ENCODE measurements around the gene LOXL1.
"Not testable (repeated sequence)": the region's sequence is repeated elsewhere in the genome, so short reads cannot be mapped to it uniquely, and the experiment has no call there.

The LOXL1 gene

DNA sequence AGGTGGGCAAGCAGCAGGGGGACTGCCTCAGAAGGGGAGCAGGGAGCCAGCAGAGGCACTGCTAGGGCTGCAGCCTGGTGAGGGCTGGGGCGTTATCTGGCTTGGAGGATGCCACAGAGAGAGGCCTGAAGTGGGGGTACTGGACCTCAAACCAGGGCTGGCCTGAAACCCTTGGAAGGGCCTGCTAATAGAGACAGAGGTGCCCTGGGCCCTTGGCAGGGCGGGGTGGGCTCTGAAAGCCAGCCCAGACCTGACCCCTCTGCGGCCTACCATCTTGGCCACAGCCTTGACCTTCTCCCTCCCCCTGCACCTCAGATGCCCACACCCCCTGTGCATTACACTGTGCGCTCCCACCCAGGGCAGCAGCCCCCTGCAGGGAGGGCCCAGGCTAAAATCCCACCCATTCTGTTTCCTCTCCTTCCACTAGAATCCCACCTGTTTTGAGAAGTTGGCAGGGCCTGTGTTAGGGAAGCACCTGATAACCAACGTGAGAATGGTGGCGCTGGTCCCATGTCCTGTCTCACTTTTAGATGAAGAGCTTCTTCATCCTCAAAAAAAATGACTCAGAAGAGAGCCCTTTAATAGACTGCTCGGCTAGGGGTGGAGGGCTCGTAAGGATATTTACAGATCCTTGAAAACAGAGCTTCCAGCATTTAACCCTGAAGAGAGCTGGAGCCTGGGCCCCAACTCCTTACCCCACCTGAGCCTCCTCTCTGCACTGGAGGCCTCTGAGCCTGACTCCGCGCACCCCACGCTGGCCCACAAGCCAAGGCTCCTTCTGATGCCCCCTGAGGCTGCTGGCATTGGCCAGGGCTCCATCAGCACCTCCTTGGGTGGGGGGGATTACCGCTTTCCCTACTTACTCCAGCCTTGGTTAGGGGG, 29.8 kb downstream of the LOXL1 start:
- no peak for DNase-seq

DNA sequence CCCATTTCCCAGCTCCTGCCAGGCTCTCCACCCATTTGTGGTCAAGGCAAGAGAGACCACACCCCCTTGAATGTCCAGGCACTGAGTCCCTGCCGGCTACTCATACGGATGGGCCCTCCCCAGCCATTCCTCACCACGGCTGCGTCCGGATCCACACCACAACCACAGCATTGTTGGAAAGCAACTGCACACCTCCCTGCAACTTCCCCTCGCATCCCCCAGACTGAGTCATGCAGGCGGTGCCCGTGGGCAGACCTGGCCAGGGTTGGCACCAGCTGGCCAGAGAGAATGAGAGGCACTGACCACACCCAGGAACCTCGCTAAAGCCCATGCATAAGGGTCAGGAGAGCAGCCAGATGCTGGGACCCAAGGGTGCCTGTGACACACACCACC, 30.5 kb downstream of the LOXL1 start:
- DNase-seq = no peak

DNA sequence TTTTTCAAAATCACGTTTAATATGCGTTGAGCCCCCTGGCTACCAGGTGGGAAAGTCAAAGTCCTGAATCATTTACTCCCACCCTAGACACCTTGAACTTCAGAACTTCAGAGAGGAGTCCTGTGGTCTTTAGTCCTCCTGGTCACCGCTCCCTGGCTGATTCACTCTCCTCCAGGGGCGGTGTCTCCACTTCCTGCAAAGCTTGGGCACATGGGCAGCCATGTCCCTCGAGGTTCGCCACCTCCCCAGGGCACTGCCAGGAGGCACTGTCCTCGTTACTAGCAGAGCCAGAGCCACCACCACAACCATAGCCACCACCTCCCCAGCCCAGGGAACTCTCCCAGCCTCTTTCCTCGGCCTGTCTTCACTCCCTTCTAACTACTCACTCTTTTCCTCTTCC, 31.0 kb downstream of the LOXL1 start:
- DNase-seq = no peak

DNA sequence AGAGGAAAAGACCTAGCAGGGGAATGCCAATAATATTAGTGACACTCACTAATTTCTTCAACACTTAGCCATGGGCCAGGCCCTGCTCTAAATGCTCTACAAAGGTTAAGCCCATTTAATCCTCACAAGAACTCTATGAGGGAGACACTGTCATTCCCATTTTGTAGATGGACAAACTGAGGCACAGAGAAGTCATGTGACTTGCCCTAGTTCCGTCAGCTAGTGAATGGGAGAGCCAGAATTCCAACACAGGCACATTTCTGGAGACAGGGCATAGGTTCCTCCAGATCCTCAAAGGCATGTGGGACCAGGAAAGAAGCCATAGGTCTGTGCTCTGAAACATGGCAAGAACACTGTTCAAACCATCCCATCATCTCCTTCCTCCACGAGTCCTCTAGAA, 31.5 kb downstream of the LOXL1 start:
- DNase-seq = no peak

DNA sequence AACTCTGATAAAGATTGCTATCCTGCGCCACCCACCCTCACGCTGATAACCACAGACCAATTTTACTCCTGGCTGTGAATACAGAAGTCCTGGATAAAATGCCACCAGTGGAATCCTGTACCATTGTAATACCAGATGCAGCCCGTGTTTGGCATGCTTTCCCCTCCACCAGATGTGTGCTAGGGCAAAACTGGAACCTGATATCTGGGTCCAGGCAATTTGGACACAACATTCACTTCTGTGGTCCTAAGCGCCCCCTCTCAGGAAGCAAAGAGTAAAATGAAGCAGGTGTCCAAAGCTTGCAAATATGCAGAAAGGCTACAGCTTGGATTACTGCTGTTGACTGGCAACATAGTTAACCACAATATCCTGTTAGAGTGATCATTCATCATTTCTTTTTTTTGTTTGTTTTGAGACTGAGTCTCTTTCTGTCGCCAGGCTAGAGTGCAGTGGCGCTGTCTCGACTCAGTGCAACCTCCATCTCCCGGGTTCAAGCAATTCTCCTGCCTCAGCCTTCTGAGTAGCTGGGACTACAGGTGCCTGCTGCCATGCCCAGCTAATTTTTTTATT, 32.8 kb downstream of the LOXL1 start:
- DNase-seq = no peak

DNA sequence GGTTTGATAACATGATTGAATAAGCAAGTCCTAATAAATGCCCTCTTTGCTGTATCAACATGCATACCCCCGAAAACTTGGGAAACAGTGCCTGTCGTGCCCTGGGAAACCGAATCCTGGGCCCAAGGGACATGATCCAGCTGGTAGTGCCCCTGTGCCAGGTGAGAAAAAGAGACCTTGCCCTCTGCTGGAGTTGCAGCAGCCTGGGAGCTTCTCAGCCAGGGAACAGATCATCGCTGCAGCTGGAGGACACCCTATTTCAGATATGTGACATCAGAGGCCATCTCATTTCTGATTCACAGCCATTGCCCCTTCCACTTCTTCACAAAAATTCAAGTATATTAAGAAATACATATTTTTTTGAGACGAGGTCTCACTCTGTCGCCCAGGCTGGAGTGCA, 33.5 kb downstream of the LOXL1 start:
- DNase-seq = no peak

DNA sequence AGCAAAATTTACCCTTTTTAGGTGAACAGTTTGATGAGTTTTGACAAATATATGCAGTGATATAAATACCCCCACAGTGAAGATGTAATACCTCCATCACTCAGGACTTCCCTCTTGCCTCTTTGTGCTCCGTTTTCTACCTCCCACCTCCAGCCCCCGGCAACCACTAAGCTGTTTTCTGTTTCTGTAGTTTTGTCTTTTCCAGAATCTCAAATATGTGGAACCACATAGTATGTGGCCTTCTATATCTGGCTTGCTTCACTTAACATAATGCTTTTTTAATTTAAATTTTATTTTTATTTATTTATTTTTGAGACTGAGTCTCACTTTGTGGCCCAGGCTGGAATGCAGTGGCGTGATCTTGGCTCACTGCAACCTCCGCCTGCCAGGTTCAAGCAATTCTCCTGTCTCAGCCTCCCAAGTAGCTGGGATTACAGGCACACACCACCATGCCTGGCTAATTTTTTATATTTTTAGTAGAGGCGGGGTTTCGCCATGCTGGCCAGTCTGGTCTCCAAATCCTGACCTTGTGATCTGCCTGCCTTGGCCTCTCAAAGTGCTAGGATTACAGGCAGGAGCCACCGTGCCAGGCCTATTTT, 34.3 kb downstream of the LOXL1 start:
- not testable (repeated sequence) for DNase-seq

DNA sequence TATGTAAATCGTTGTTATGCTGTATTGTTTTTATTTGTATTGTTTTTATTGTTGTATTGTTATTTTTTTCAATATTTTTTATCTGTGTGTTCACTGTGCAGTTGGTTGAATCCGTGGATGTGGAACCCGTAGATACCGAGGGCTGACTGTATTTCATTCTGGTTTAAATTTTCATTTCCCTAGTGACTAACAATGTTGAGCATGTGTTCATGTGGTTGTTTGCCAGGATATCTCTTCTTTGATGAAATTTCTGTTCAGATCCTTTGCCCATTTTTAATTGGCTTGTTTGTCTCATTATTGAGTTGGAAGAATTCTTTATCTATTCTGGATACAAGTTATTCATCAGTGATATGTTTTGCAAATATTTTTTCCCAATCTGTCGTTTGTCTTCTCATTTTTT, 36.2 kb downstream of the LOXL1 start:
- DNase-seq = no peak

DNA sequence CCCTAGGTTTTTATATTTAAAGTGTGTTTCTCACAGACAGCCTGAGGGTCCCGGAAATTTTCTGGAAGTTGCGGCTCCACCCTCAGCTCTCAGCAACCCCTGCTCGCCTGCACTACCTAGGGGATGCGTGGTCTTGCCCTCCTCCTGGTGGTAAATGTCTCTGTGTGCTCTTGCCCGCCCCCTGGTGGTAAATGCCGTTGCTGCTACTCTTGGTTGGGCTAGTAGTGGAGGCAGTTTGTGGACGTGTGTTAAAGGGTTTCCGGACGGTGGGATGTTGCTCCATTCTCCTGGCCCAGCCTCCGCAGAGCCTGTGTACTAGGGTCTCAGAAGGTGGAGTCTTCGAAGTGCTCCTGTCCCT, 38.5 kb downstream of the LOXL1 start:
- DNase-seq = peak; percentile 29

DNA sequence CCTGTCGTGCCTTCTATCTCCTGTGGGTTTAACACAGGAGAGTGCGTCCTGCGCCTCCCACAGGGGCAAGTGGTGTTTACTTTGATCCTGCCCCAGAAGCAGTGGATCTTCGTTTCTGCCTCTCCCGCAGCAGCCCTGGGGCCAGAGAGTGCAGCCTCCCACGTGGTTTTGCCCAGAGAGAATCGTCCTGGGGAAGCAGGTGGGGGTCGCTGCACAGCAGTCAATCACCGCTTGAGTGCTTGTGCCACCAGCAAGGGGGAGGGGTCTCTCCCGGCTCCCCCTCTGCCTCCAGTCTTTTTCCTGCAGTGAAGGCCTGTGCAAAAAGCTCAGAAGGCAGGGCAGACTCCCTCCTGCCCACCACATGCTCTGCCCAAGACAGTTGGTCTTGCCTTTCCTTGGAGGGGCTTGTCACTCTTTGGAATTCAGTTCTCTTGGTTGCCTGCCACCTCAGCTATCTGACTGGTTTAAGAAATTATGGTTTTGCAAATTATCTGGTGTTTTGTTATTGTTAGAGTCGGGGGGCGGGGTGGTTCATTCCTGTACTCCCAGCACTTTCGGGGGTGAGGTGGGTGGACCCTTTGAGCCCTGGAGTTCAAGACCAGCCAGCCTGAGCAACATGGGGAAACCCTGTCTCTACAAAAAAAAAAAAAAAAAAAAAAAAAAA, 39.0 kb downstream of the LOXL1 start:
- no peak for DNase-seq

DNA sequence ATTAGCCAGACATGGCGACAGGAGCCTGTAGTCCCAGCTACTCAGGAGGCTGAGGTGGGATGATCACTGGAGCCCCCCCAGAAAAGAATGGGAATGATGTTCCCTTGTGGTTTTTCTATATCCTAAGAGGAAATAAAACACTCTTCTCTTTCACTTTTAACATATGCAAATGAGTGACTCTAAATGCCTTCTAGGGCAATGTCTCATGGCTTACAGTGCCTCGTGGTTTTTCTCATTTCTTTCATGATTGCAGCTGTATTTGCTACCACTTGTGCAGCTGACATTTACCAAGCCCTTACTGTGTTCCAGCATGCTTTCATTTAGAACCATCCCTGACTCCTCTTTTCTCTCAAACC, 39.5 kb downstream of the LOXL1 start:
- DNase-seq = no peak

DNA sequence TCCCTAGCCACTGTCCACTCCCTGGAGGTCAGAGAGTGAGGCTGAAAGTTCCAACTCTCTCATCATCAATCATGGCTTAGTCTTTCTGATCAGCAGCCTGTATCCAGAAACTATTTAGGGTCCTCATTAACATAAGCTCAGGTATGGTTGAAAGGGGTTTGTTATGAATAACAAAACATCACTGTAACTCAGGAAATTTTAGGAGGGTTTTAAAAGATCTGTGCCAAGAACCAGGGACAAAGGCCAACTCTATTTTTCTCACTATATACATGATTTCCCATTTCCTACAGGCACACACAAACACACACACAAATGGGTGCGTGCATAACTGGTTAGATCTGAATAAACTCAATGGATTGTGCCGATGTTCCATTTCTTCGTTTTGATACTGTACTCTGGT, 42.2 kb downstream of the LOXL1 start:
- DNase-seq = no peak

DNA sequence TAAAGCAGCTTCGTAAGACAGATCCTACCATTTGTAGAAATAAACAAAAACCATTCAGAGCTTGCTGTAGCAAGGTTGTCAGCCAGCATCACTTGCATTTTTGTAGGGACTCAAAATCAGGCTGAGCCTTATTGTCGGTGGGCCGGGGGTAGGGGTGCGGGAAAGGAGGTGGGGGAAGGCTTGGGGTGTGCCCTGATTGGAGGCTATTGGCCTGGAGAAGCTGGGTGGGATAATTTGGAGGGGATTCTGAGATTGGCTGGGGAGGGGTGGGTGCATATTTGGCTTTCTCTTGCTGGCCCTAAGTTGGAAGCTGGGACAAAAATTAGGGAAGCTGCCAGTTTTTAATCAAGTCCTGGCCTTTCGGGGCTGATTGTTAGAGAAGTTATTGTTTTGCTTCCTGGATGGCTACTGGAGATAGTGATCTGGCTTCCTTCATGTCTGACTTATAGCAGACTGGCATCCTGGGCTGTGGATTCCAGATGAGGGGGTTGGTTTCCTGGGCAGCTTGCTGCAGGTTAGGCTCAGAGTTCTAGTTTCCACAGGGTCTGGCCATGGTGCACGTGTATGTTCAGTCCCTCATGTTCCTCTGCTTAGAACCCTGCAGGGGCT, 43.0 kb downstream of the LOXL1 start:
- DNase-seq = no peak

DNA sequence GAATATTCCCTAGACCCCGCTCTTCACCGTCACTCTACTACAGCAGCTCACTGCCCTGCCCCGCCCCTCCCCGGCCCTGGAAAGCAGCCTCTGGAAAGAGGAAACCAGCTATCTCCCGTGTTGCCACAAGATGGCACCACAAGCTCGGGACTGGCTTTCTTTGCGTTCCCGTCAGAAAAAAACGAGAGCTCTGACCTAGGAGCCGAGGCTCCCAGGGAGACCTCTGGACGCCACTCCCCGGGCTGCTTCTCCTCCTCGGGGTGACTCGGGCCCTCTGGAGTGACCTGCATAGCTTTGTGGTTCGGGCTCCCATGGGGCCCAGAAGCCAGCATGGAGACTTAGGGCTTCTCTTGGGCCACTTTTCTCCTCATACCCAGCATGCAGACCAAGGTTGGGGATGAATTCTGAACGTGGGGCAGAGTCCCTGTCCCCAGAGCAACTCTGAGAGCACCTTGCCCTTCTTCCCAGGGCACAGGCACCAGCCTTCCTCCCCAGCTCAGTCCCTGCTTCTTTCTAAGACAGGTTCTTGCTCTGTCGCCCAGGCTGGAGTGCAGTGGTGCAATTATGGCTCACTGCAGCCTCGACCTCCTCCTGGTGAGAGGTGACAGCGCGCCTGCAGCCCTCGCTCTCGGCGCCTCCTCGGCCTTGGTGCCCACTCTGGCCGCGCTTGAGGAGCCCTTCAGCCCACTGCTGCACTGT, 46.9 kb downstream of the LOXL1 start:
- peak; percentile 58 for DNase-seq

DNA sequence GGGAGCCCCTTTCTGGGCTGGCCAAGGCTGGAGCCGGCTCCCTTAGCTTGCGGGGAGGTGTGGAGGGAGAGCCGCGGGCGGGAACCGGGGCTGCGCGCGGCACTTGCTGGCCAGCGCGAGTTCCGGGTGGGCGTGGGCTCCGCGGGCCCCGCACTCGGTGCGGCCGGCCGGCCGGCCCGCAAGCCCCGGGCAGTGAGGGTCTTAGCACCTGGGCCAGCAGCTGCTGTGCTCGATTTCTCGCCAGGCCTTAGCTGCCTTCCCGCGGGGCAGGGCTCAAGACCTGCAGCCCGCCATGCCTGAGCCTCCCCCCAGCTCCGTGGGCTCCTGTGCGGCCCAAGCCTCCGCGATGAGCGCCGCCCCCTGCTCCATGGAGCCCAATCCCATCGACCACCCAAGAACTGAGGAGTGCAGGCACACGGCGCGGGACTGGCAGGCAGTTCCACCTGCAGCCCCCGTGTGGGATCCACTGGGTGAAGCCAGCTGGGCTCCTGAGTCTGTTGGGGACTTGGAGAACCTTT, 47.5 kb downstream of the LOXL1 start:
- not testable (repeated sequence) for DNase-seq

DNA sequence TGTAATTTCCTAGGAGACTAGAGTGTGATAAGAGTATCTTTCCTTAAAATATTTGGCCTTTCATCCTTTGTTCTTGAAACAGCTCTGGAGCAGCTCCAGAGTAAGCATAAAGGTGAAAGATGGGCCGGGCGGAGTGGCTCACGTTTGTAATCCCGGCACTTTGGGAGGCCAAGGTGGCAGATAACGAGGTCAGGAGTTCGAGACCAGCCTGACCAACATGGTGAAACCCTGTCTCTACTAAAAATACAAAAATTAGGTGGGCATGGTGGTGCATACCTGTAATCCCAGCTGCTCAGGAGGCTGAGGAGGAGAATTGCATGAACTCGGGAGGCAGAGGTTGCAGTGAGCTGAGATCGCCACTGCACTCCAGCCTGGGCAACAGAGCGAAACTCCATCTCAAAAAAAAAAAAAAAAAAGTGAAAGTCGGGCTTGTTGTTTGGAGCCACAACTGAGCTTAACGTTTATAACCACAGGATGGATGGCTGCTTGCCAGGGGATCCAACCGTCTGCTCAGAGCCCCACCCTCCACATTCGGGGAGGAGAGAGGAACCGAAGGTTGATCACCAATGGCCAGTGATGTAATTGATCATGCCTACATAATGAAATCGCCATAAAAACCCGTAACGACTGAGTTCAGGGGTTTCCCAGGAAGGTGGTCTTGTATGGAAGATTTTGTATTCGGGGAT, 49.3 kb downstream of the LOXL1 start:
- not testable (repeated sequence) for DNase-seq

DNA sequence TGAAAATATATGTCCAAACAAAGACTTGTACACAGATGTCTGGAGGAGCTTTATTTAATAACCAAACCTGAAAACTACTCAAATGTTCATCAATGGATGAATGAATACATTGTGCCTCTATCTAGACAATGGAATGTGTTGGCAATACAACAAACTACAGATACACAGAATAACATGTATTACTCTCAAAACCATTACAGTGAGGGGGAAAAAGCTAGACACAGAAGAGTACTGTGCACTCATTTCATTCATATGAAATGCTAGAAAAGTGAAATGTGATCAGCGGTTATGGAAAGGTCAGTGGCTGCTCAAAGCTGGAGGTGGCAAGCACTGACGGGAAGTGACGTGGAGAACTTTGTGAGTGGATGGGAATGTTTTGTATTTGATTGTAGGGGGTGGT, 52.6 kb downstream of the LOXL1 start:
- no peak for DNase-seq

DNA sequence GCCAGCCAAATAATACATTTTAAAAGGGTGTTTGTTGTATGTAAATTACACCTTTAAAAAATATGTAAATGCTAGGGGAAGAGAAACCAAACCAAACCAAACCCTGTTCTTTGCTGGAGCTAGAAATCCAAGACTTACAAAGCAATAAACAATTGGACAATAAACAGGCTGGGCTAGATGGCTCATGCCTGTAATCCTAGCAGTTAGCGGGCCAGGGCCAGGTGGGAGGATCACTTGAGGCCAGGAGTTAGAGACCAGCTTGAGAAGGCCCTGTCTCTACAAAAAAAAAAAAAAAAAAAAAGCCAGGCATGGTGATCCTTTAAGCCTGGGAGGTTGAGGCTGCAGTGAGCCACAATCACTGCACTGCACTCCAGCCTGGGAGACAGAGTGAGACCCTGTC, 53.4 kb downstream of the LOXL1 start:
- DNase-seq = no peak

DNA sequence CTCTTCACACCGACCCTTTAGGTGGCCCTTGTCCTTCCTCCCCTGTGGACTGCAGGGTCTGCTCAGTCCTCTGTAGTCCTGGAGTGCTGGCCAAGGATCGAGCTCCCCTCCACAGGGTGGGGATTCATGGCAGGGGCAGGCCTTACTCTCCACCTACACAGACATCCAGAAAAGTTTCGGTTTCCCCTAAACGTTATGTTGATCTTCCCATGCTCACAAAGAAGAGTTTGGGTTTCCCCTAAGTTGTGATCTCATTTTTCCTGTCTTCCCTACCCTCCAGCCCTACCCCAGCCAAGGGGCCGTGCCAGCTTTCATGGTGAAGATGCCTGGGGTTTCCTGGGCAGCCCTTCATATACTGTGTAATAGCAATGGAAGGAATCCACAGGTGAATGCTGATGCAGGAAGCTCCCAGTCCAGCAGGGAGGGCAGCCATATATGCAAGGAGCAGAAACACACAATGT, 55.5 kb downstream of the LOXL1 start:
- DNase-seq = no peak

DNA sequence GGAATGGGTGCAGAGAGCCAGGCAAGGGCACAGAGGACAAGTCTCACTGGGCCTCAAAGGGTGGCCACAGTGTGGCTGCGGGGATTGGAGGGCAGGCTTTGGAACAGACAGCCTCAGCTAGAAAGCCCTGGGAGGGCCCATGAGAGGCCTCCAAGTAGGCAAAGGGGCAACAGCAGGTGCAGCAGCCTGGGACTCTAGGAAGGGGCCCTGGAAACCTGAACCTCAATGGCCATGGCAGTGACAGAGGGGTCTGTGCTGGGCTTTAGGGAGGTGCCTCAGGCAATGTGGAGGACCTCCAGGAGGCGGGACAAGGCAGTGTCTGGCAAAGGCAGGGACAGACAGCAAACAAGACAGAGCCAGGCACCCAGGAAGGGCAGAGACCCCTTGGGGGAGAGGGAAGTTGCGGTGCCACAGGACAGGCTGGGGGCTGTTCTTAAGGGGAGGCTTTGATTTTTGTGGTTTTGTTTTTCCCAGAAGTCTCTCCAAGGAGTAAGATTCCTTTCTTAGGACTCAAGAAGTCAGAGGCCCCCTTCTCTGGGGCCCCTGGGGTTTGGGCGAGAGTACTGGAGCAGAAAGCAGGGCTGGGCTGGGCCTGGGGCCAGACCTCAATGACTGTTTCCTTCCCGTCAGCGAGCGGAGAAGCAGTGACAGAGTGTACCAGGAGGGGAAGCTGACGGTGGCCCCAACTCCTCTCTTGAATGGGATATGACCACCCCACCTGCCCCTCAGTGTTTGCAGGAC, 56.1 kb downstream of the LOXL1 start:
- DNase-seq = no peak

DNA sequence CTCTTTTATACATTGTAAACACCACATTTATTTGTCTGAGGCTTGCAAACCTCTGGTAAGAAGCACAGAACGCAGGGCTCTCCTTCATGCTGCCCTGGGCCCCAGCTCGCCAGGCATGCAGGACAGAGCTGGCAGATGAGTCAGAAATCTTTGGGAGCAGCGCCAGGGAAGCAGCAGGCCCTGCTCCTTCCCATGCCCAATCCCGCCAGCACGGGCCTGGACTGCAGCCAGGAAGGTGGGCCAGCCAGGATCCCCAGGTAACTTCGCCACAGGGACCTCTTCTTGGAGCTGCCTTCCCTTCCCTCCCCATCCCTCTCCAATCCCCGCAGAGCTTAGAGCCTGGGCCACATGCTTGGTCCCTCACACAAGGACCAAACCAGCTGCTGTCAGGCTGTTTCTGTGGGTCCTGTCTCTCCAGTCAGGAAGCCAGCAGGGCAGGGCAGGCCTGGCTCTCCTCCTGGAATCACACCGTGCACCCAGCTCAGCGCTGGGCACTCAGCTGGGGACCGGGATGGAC, 57.0 kb downstream of the LOXL1 start:
- DNase-seq = no peak

Data from NCI-H1105 treated with DMSO at 0.1 percent for 48 hours (cell line).